Measurements from ENCODE around the gene BMPR2. TPM values are rescaled to one million over a fixed set of nuclear protein-coding genes. Genes with fewer than 3 reads are reported as not detected.

The BMPR2 gene
- total RNA-seq, 1 experiment from 2014 or later, result 12.8 TPM

DNA sequence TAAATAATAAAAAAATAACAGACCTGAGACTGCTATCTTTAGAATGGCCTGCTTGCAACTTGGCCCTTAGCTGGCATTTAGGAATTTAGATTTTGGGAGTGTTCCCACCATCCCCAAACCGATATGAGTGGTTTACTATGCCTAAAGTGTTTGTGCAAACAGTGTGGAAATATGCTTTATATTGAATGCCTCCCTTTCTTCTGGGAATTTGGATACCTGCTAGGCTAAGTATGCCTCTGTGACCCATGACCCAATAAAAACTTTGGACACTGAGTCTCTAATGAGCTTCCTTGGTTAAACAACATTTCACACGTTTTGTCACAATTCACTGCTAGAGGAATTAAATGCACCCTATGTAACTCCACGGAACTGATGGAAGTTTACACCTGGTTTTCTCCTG, 73.2 kb downstream of the BMPR2 start:
- TF ChIP-seq, protein P1, sequence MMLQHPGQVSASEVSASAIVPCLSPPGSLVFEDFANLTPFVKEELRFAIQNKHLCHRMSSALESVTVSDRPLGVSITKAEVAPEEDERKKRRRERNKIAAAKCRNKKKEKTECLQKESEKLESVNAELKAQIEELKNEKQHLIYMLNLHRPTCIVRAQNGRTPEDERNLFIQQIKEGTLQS (IDR thresholded peaks at IDR 0.05), result no peak
- TF ChIP-seq YY1 (IDR thresholded peaks at IDR 0.05; ENCODE audit: extremely low read depth, insufficient replicate concordance, low read depth, low read length), result no peak
- TF ChIP-seq POLR2AphosphoS5 (IDR thresholded peaks at IDR 0.05; ENCODE audit: low read depth, low read length), result no peak
- no peak for TF ChIP-seq EGR1 (IDR thresholded peaks at IDR 0.05; ENCODE audit: low read depth)
- TF ChIP-seq, protein P2, sequence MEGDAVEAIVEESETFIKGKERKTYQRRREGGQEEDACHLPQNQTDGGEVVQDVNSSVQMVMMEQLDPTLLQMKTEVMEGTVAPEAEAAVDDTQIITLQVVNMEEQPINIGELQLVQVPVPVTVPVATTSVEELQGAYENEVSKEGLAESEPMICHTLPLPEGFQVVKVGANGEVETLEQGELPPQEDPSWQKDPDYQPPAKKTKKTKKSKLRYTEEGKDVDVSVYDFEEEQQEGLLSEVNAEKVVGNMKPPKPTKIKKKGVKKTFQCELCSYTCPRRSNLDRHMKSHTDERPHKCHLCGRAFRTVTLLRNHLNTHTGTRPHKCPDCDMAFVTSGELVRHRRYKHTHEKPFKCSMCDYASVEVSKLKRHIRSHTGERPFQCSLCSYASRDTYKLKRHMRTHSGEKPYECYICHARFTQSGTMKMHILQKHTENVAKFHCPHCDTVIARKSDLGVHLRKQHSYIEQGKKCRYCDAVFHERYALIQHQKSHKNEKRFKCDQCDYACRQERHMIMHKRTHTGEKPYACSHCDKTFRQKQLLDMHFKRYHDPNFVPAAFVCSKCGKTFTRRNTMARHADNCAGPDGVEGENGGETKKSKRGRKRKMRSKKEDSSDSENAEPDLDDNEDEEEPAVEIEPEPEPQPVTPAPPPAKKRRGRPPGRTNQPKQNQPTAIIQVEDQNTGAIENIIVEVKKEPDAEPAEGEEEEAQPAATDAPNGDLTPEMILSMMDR (IDR thresholded peaks at IDR 0.05 in 2 of 3, conservative IDR thresholded peaks at IDR 0.05 in 1 of 3; ENCODE audit: borderline replicate concordance in 1 of 3, insufficient read depth in 1 of 3, low read depth in 2 of 3, low read length in 2 of 3), result no peak
- no peak for TF ChIP-seq FOSL1 (IDR thresholded peaks at IDR 0.05; ENCODE audit: low read depth)
- intact Hi-C loops (cut with micrococcal nuclease), result no loop called here
- ChIA-PET POLR2A (no interaction called here), CTCF (no interaction called here), RAD21 (ENCODE audit: low non-redundant PET in 1 of 2, low total read pairs in 2 of 2, uncharacterized antibody in 2 of 2, unreplicated experiment in 2 of 2) (no interaction called here)
- no peaks in the 10 kb centered on the region for H3K9me2 ChIP-seq (ENCODE audit: insufficient read depth)
- no peaks in the 10 kb centered on the region for H3K9me3 ChIP-seq (ENCODE audit: control insufficient read depth in 1 of 2, insufficient read depth in 1 of 2, low read depth in 1 of 2, low read length in 2 of 2)
- no peak overlapping the region for H2AFZ ChIP-seq (ENCODE audit: low read depth, low read length, poor library complexity, severe bottlenecking)
- H3K27ac ChIP-seq (ENCODE audit: low read depth, low read length), result no peak overlapping the region
- no peak overlapping the region for H3K4me3 ChIP-seq (replicated peaks in 1 of 2; ENCODE audit: low read depth in 1 of 2, low read length in 2 of 2)
- H3K9ac ChIP-seq (ENCODE audit: low read length), result no peak overlapping the region
- ATAC-seq, result no peak
- H3K36me3 ChIP-seq (ENCODE audit: control insufficient read depth in 1 of 2, insufficient read depth in 2 of 2, low read length in 2 of 2), result no peaks in the 10 kb centered on the region
- H3K27me3 ChIP-seq (ENCODE audit: insufficient read depth, low read length), result no peaks in the 10 kb centered on the region
- no TSS peak for BruUV-seq (replicated peaks)
- no peaks in the 10 kb centered on the region for H4K20me1 ChIP-seq (ENCODE audit: insufficient read depth)
- H3K4me1 ChIP-seq (ENCODE audit: control insufficient read depth in 1 of 2, insufficient read depth in 2 of 2, low read length in 2 of 2), result no peaks in the 10 kb centered on the region
- H3K79me2 ChIP-seq (ENCODE audit: insufficient read depth, low read length), result no peaks in the 10 kb centered on the region
- no peak overlapping the region for H3K4me2 ChIP-seq (ENCODE audit: low read length)
- no peak for DNase-seq (ENCODE audit: low read depth, low spot score)

DNA sequence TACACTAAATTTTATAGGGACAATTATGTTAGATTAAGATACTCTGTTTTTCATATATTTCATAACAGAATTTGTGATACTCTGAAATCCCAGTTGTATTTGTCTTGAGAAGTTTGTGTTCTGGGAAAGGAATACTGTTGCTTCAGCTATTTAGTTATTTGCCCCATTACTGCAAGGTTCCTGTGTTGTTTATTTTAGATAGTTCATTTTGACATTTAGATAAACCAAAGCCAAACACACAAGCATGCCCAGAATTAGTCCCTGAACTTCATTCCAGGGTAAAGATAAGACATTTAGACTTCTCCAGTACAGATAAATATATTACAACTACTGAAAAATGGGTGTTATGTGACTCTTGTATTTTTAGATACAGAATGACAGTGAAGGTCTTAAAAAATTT, 74.7 kb downstream of the BMPR2 start:
- ChIA-PET RAD21 (ENCODE audit: low non-redundant PET in 1 of 2, low total read pairs in 2 of 2, uncharacterized antibody in 2 of 2, unreplicated experiment in 2 of 2) (no interaction called here), CTCF (no interaction called here)

More for the DNA sequence above, 74.7 kb downstream of the BMPR2 start:
- Histone ChIP-seq H3K4me2 (ENCODE audit: low read length) (no peak overlapping the region), H4K20me1 (ENCODE audit: insufficient read depth) (no peaks in the 10 kb centered on the region), H3K9me3 (ENCODE audit: control insufficient read depth in 1 of 2, insufficient read depth in 1 of 2, low read depth in 1 of 2, low read length in 2 of 2) (no peaks in the 10 kb centered on the region), H3K27ac (ENCODE audit: low read depth, low read length) (no peak overlapping the region), H3K4me3 (replicated peaks in 1 of 2; ENCODE audit: low read depth in 1 of 2, low read length in 2 of 2) (no peak overlapping the region), H3K36me3 (ENCODE audit: control insufficient read depth in 1 of 2, insufficient read depth in 2 of 2, low read length in 2 of 2) (no peaks in the 10 kb centered on the region), H2AFZ (ENCODE audit: low read depth, low read length, poor library complexity, severe bottlenecking) (no peak overlapping the region), H3K79me2 (ENCODE audit: insufficient read depth, low read length) (no peaks in the 10 kb centered on the region), H3K9ac (ENCODE audit: low read length) (no peak overlapping the region), H3K9me2 (ENCODE audit: insufficient read depth) (no peaks in the 10 kb centered on the region), H3K27me3 (ENCODE audit: insufficient read depth, low read length) (no peaks in the 10 kb centered on the region), H3K4me1 (ENCODE audit: control insufficient read depth in 1 of 2, insufficient read depth in 2 of 2, low read length in 2 of 2) (no peaks in the 10 kb centered on the region)
- intact Hi-C loops (cut with micrococcal nuclease), result no loop called here
- BruUV-seq (replicated peaks), result no TSS peak
- TF ChIP-seq POLR2AphosphoS5 (IDR thresholded peaks at IDR 0.05; ENCODE audit: low read depth, low read length) (no peak), CBX3 (IDR thresholded peaks at IDR 0.05; ENCODE audit: low read depth) (no peak)
- DNase-seq (ENCODE audit: low read depth, low spot score), result no peak
- no peak for ATAC-seq
- POLR2A ChIA-PET, result no interaction called here

Measured in HCT116 (cell line).